Endometrium (tissue), 2 donors: ENCODE results near the gene ADCY7.
"Not testable (repeated sequence)": the region's sequence is repeated elsewhere in the genome, so short reads cannot be mapped to it uniquely, and the experiment has no call there.

Experiments used
- FAIRE-seq: peaks from 2 replicates; lab custom pipeline; 2012; peaks lifted over from hg19 to GRCh38; lab: Jason Lieb, UNC
- donor health status: control.
- donor health status: control.

Gene ADCY7

GRCh38 chr16:50266337-50267091, at the start of gene ADCY7:
Gene ADCY7 (plus strand): TSS chr16:50266551. CDS start chr16:50288180, 21,629 bp downstream.
- FAIRE-seq, result no peak

- FAIRE-seq, result no peak
Observed at GRCh38 chr16:50219402-50219975, 46.9 kb upstream of the ADCY7 start.

- no peak for FAIRE-seq
Observed at GRCh38 chr16:50224286-50224685, 42.1 kb upstream of the ADCY7 start.

GRCh38 chr16:50227120-50227519, 39.2 kb upstream of the ADCY7 start:
- no peak for FAIRE-seq

GRCh38 chr16:50227665-50228064, 38.7 kb upstream of the ADCY7 start:
- FAIRE-seq, result no peak

- FAIRE-seq, result no peak
Observed at GRCh38 chr16:50228364-50228868, 37.9 kb upstream of the ADCY7 start.

GRCh38 chr16:50229149-50229726, 37.1 kb upstream of the ADCY7 start:
- no peak for FAIRE-seq

- no peak for FAIRE-seq
Observed at GRCh38 chr16:50234771-50235556, 31.4 kb upstream of the ADCY7 start.

- no peak for FAIRE-seq
Observed at GRCh38 chr16:50235581-50235980, 30.8 kb upstream of the ADCY7 start.

- FAIRE-seq, result no peak
Observed at GRCh38 chr16:50238314-50238713, 28.0 kb upstream of the ADCY7 start.

- no peak for FAIRE-seq
Observed at GRCh38 chr16:50238868-50239301, 27.5 kb upstream of the ADCY7 start.

- FAIRE-seq, result not testable (repeated sequence)
Observed at GRCh38 chr16:50243024-50243423, 23.3 kb upstream of the ADCY7 start.

GRCh38 chr16:50244140-50244503, 22.2 kb upstream of the ADCY7 start:
- no peak for FAIRE-seq

GRCh38 chr16:50244504-50245416, 21.6 kb upstream of the ADCY7 start:
- no peak for FAIRE-seq

GRCh38 chr16:50245417-50246298, 20.7 kb upstream of the ADCY7 start:
- no peak for FAIRE-seq

GRCh38 chr16:50246299-50247122, 19.8 kb upstream of the ADCY7 start:
- no peak for FAIRE-seq

- no peak for FAIRE-seq
Observed at GRCh38 chr16:50247123-50247905, 19.0 kb upstream of the ADCY7 start.

- FAIRE-seq, result no peak
Observed at GRCh38 chr16:50247906-50248608, 18.3 kb upstream of the ADCY7 start.
